Duodenal mucosa (tissue), 2 donors: ENCODE data around the gene FMO3.

ENCODE experiments used
- H3K27ac ChIP-seq: one replicate; pipeline ENCODE4 v1.7.0; 2013; ENCODE audit warnings: low read depth, low read length
- H3K27me3 ChIP-seq, 2 donors: one replicate each; pipeline ENCODE4 v1.7.0; 2013; ENCODE audit warnings: low read length in 2 of 2, control low read depth in 1 of 2; ENCODE audit not compliant: insufficient read depth in 2 of 2, control insufficient read depth in 1 of 2
- H3K36me3 ChIP-seq, 2 donors: one replicate each; pipeline ENCODE4 v1.7.0; 2013; ENCODE audit warnings: low read length in 2 of 2, control low read depth in 1 of 2; ENCODE audit not compliant: insufficient read depth in 2 of 2, control insufficient read depth in 1 of 2
- H3K4me1 ChIP-seq, 2 donors: one replicate each; pipeline ENCODE4 v1.7.0; 2013; ENCODE audit warnings: low read length in 2 of 2, control low read depth in 1 of 2; ENCODE audit not compliant: insufficient read depth in 2 of 2, control insufficient read depth in 1 of 2
- H3K4me3 ChIP-seq, 2 donors: one replicate each; pipeline ENCODE4 v1.7.0; 2013; ENCODE audit warnings: low read length in 2 of 2, low read depth in 1 of 2
- H3K9ac ChIP-seq, 2 donors: one replicate each; pipeline ENCODE4 v1.7.0; 2013; ENCODE audit warnings: low read length in 2 of 2, low read depth in 1 of 2
- H3K9me3 ChIP-seq, 2 donors: one replicate each; pipeline ENCODE4 v1.7.0; 2013; ENCODE audit warnings: low read length in 2 of 2, control low read depth in 1 of 2; ENCODE audit not compliant: control insufficient read depth in 1 of 2

FMO3 gene

DNA sequence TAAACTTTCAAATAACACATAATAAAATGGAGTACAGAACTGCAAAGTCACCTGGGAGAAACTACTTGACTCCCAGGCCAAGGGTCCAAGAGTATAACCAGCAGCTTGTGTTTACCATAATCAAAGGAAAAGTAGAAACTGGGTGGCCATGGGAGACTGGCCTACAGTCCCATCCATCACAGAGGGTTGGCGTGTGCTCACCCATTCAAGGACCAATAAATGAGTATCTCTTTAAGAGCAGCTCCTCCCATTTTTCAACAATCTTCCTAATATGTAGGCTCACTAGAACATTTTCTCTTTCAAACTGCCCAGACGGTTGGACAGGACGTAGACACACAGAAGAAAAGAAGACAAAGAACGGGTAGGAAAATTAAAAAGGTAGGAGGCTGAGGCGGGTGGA, at the start of gene FMO3:
Gene FMO3 (plus strand): TSS at position 302 of the 400 bp plus-strand sequence. CDS start 1,754 bp downstream, outside the sequence.
- no peak within 1 kb of the TSS for H3K27ac ChIP-seq
- no peak within 1 kb of the TSS for H3K9ac ChIP-seq
- no peaks in the 10 kb centered on the region for H3K36me3 ChIP-seq
- H3K27me3 ChIP-seq, result no peaks in the 10 kb centered on the region
- no peaks in the 10 kb centered on the region for H3K4me1 ChIP-seq
- no peaks in the 10 kb centered on the region for H3K9me3 ChIP-seq
- no peak within 1 kb of the TSS for H3K4me3 ChIP-seq

DNA sequence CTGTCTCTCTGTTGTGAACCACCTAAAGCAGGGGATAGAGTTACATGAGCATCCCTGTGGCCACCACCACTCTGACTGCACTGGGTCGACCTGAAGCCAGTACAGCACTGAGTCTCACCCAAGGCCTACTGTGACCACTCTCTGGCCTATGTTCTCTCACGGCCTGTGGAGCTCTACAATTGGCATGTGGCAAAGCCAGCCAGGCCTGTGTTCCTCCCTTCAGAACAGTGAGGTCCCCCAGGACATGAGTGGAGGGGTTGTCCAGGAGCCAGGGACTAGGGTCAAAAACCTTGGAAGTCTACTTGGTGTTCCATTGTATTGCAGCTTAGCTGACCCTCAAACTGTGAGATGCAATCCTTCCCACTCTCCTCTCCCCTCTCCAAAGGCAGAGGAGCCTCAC, 42.7 kb upstream of the FMO3 start:
- Histone ChIP-seq H3K27me3 (no peaks in the 10 kb centered on the region), H3K36me3 (no peaks in the 10 kb centered on the region), H3K9me3 (peaks cover 5% of the 10 kb centered on the region in 2 donors), H3K9ac (no peak overlapping the region), H3K4me3 (no peak overlapping the region), H3K4me1 (no peaks in the 10 kb centered on the region), H3K27ac (no peak overlapping the region)

DNA sequence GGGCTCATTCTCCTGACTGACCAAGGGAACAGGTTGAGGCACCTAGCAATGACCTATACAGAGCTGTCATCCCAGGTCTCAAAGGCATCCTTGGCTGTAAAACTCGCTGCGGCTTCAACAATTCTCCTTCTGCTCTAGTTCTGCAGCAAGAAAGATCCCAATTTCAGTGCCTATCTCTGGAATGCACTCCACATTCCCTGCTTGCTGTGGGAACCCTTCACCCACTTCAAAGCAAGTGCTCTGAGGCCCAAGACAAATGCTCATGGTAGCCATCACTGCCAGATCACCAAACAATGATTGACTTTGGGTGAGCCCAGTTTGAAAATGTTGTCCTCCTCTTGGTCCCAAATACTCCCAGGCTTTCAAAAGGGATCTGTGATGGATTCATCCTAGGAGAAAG, 37.7 kb upstream of the FMO3 start:
- H3K9ac ChIP-seq, result no peak overlapping the region
- H3K9me3 ChIP-seq, result peaks cover 0 to 4% of the 10 kb centered on the region in 2 donors
- no peaks in the 10 kb centered on the region for H3K4me1 ChIP-seq
- no peaks in the 10 kb centered on the region for H3K36me3 ChIP-seq
- H3K27me3 ChIP-seq, result no peaks in the 10 kb centered on the region
- H3K4me3 ChIP-seq, result no peak overlapping the region
- no peak overlapping the region for H3K27ac ChIP-seq

- Histone ChIP-seq H3K36me3 (no peaks in the 10 kb centered on the region), H3K4me1 (no peaks in the 10 kb centered on the region), H3K27me3 (no peaks in the 10 kb centered on the region), H3K4me3 (no peak overlapping the region), H3K27ac (no peak overlapping the region), H3K9me3 (no peaks in the 10 kb centered on the region), H3K9ac (no peak overlapping the region)
These were observed 34.6 kb upstream of the FMO3 start for GRCh38 chr1:171055966-171056643.

- Histone ChIP-seq H3K36me3 (no peaks in the 10 kb centered on the region), H3K4me3 (no peak overlapping the region), H3K27me3 (no peaks in the 10 kb centered on the region)
These were observed 29.1 kb upstream of the FMO3 start for GRCh38 chr1:171061425-171062143.

DNA sequence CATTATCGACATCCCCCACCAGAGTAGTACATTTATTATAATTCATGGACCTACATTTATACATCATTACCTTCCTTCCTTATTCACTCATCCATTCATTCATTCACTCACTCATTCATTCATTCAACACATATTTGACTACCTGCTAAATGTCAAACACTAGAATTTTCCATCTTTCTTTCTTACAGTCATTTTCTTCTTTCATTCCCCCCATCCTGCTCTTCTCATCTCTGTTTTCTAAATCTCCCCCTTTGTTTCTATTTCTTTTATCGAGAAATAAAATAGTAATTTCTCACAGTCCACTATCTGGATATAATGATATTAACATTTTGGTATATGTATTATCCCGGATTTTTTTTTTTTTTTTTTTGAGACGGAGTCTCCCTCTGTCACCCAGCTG, 27.8 kb upstream of the FMO3 start:
- H3K27ac ChIP-seq, result no peak overlapping the region

More at GRCh38 chr1:171061425-171062143, 29.1 kb upstream of the FMO3 start:
- no peak overlapping the region for H3K27ac ChIP-seq
- H3K4me1 ChIP-seq, result no peaks in the 10 kb centered on the region
- H3K9me3 ChIP-seq, result no peaks in the 10 kb centered on the region
- H3K9ac ChIP-seq, result no peak overlapping the region

DNA sequence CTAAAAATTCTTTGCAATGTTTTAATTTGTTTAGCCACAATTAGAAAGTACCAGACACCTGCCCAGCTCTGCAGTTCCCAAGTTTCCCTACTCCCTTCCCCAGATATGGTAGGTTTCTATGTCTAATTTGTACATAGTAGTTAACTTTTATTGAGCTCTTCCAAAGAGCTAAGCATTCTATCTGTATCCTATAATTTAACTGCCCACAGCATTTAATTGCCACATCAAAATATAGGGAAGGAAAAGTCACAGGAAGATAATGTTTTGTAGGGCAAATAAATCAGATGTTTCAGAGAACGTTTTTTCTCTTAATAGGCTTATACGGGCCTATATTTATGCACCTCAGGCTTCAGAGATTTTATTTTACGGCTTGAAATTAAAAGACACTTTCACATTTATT, 15.7 kb upstream of the FMO3 start:
- Histone ChIP-seq H3K27me3 (no peaks in the 10 kb centered on the region), H3K4me3 (no peak overlapping the region), H3K9me3 (no peaks in the 10 kb centered on the region), H3K27ac (no peak overlapping the region), H3K4me1 (no peaks in the 10 kb centered on the region), H3K9ac (no peak overlapping the region), H3K36me3 (no peaks in the 10 kb centered on the region)

More for the DNA sequence above, 27.8 kb upstream of the FMO3 start:
- Histone ChIP-seq H3K27me3 (no peaks in the 10 kb centered on the region), H3K4me3 (no peak overlapping the region), H3K36me3 (no peaks in the 10 kb centered on the region), H3K9me3 (no peaks in the 10 kb centered on the region), H3K9ac (no peak overlapping the region), H3K4me1 (no peaks in the 10 kb centered on the region)

GRCh38 chr1:171081314-171081753, 9.4 kb upstream of the FMO3 start:
- H3K27ac ChIP-seq, result no peak overlapping the region

DNA sequence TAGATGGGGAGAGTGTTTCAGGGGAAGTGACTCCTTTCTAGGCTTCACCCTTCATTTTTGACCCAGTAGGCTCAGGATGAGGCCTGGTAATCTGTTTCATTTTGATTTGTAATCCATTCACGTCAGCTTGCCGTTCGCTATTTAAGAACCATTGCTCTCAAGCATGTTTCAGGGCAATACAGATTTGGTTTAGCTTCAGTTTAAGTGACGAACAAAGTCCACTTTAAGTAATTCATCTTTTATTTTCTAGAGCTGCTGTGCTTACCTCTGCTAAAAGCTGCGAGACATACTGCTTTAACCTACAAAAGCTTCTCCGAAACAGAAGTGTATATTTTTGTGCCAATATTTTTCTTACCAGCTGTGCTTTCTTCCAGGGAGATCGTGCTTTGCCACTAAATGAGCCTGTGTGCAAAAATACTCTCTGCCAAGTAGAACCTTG, 8.9 kb upstream of the FMO3 start:
- Histone ChIP-seq H3K9me3 (no peaks in the 10 kb centered on the region), H3K4me1 (peaks cover 19 to 24% of the 10 kb centered on the region in 2 donors), H3K9ac (no peak overlapping the region), H3K27ac (no peak overlapping the region), H3K27me3 (no peaks in the 10 kb centered on the region), H3K36me3 (no peaks in the 10 kb centered on the region), H3K4me3 (no peak overlapping the region)

More at GRCh38 chr1:171081314-171081753, 9.4 kb upstream of the FMO3 start:
- H3K27me3 ChIP-seq, result no peaks in the 10 kb centered on the region
- H3K4me3 ChIP-seq, result no peak overlapping the region
- peaks cover 19 to 24% of the 10 kb centered on the region in 2 donors for H3K4me1 ChIP-seq
- H3K36me3 ChIP-seq, result no peaks in the 10 kb centered on the region
- no peak overlapping the region for H3K9ac ChIP-seq
- no peaks in the 10 kb centered on the region for H3K9me3 ChIP-seq

- H3K36me3 ChIP-seq, result no peaks in the 10 kb centered on the region
- no peak overlapping the region for H3K27ac ChIP-seq
- no peak overlapping the region for H3K9ac ChIP-seq
- H3K9me3 ChIP-seq, result no peaks in the 10 kb centered on the region
- H3K27me3 ChIP-seq, result no peaks in the 10 kb centered on the region
- no peak overlapping the region for H3K4me3 ChIP-seq
- H3K4me1 ChIP-seq, result peaks cover 19 to 24% of the 10 kb centered on the region in 2 donors
These were observed 8.1 kb upstream of the FMO3 start for GRCh38 chr1:171082606-171083005.
